ENCODE data around the gene SCYGR6. TPM values are rescaled to one million over a fixed set of nuclear protein-coding genes. Genes with fewer than 3 reads are reported as not detected.
"Not testable (repeated sequence)": the region's sequence is repeated elsewhere in the genome, so short reads cannot be mapped to it uniquely, and the experiment has no call there.

SCYGR6 gene, protein sequence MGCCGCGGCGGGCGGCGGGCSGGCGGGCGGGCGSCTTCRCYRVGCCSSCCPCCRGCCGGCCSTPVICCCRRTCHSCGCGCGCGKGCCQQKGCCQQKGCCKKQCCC
- total RNA-seq, result not detected
- long read RNA-seq, result 0 reads

- no peak for DNase-seq (ENCODE audit: low spot score)
- intact Hi-C loops (cut with DNase I), result no loop called here
Measured at GRCh38 chr2:227724394-227725039, at the start of gene SCYGR6. SCYGR6 (minus strand) TSS chr2:227724757; CDS start chr2:227724757, 0 bp downstream.

DNA sequence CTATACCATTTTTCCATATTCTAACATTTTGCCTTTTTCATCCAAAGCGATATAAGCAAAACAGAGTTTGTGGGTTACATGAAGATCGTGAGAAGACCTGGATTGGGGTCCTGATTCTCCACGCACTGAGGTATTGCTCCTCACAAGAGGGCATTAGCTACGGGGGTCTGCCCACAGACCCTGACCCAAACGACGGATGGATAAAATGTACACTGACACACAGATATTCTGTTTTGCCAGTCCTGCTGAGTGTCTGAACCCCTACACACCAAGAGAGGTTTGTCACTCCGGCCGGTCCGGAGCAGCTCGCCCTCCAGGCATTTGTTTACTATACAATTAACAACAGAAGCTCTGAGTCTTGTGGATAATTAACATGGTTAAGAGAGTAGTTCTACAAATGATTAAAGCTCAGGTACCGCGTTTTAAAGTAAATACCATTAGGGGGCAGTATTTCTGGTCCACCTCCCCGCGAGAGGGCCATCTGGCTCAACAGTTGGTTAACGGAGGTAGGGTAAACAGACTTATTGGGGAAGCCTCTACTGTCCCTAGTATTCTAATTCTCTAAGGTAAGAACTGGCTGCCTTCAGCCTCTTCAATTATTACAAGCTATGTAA lies 49.6 kb upstream of the SCYGR6 start:
- no peak for DNase-seq (ENCODE audit: low spot score)
- intact Hi-C loops (cut with DNase I), result no loop called here

DNA sequence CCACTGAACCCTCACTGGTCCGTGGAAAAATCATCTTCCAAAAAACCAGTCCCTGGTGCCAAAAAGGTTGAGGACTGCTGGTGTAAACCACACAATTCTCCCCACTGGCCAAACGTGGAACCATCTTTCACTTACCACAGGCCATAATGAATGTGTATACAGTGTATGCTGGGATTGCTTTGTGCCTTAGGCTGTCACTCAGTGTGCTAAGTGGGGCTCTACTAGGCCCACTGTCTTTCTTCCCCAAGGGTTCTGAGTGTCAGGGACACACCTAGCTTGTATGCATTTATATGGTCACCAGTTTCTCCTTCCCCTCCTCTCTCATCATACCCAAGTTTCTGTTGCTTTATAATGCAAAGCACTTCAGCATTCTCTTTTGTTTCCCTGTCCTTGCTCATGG lies 48.4 kb upstream of the SCYGR6 start:
- DNase-seq (ENCODE audit: low spot score), result no peak
- intact Hi-C loops (cut with DNase I), result no loop called here

DNA sequence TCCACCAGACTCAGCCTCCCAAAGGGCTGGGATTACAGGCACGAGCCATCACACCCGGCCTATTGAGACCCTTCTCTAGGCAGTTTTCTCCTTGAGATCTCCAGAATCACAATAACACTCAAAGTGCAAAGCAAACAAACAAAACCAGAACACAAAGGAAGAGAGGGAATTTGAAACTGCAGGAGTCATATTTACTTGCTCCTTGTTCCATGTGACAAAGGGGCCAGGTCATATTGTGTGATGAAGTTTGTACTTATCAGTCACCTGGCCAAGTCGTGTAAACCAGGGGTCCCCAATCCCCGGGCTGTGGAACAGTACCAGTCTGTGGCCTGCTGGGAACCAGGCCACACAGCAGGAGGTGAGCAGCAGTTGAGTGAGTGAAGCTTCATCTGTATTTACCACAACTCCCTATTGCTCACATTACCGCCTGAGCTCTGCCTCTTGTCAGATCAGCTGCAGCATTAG lies 47.7 kb upstream of the SCYGR6 start:
- no peak for DNase-seq (ENCODE audit: low spot score)
- intact Hi-C loops (cut with DNase I), result no loop called here

- no peak for DNase-seq (ENCODE audit: low spot score)
- intact Hi-C loops (cut with DNase I), result loop anchor here (2.0 to 5.0 kb wide), 2 partner anchors 295 to 636 kb away; partner anchors contain the start of gene AGFG1
Measured at GRCh38 chr2:227767830-227768229, 43.3 kb upstream of the SCYGR6 start.

GRCh38 chr2:227766373-227766883 lies 41.9 kb upstream of the SCYGR6 start:
- intact Hi-C loops (cut with DNase I), result loop anchor here (1.0 to 5.0 kb wide), 4 partner anchors 108 to 634 kb away; partner anchors contain the start of gene AGFG1
- peak; percentile 82 for DNase-seq (ENCODE audit: low spot score)

DNA sequence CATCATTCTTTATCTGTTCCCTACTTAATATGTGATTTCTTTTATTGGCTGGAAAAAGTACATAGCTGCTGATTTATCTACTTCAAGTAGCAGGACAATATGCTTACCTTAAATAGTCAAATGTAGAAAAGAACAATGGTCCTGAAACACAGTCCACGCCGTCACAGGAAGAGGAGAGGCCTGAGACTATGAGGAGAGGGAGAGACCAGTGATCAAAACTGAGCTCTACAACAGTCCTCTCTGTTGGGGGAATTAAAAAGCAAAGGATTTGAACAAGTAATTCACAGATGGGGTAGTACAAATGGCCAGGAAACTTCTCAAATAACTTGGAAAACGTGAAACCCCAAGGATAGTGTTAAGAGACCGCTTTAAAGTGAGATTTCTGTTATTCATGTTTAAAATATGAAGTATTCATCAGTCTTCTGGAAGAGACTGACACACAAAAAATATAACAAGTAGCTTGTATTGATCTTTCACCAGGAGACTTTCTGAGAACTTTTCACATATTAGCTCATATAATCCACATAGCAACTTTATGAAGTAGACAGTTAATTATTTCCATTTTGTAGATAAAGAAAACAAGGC lies 41.3 kb upstream of the SCYGR6 start:
- no peak for DNase-seq (ENCODE audit: low spot score)
- intact Hi-C loops (cut with DNase I), result loop anchor here (1.0 to 5.0 kb wide), 4 partner anchors 108 to 634 kb away; partner anchors contain the start of gene AGFG1

DNA sequence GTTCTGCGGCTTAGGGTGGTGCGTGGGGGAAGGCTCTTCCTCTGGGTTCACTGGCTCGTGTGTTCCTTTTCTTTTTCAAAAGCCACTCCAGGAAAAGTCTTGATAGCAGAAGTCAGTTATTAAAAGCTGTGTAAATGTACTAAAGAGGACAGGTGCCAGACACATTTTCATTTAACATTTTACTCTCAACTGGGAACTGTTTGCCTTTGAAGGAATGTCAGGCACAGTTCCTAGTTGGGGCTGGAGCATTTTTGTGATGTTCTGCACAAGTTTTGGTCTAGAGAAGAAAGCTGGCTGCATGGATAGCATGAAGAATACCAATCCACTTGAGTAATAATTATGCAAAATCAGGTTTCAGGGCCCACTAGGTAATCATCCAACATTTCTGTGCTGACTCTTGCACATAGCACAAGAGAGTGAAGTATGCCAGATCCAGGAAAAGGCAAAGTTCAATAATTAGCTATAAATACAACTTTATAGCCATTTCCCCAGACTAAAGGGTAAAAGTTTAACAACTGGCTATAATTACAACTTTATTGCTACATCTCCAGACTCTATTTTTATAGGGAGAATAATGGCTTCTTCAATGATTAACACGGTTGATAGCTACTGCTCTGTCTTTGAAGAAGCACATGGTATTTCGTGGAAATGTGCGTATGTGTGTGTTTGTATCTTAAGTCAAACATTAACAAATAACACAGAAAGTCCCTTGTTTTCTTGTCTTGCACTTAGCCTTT lies 37.4 kb upstream of the SCYGR6 start:
- DNase-seq (ENCODE audit: low spot score), result no peak
- intact Hi-C loops (cut with DNase I), result no loop called here

- intact Hi-C loops (cut with DNase I), result no loop called here
Measured at GRCh38 chr2:227759411-227760118, 35.0 kb upstream of the SCYGR6 start.

GRCh38 chr2:227756261-227756660 lies 31.7 kb upstream of the SCYGR6 start:
- DNase-seq (ENCODE audit: low spot score); intact Hi-C loops (cut with DNase I): not testable (repeated sequence)

More at GRCh38 chr2:227759411-227760118, 35.0 kb upstream of the SCYGR6 start:
- no peak for DNase-seq (ENCODE audit: low spot score)

GRCh38 chr2:227748079-227748478 lies 23.5 kb upstream of the SCYGR6 start:
- DNase-seq (ENCODE audit: low spot score), result no peak
- intact Hi-C loops (cut with DNase I), result no loop called here

GRCh38 chr2:227745594-227745993 lies 21.0 kb upstream of the SCYGR6 start, which contains the start of gene SCYGR8:
SCYGR8 (plus strand) TSS chr2:227745894; CDS start chr2:227745894, 0 bp downstream.
- no peak for DNase-seq (ENCODE audit: low spot score)
- intact Hi-C loops (cut with DNase I), result no loop called here

DNA sequence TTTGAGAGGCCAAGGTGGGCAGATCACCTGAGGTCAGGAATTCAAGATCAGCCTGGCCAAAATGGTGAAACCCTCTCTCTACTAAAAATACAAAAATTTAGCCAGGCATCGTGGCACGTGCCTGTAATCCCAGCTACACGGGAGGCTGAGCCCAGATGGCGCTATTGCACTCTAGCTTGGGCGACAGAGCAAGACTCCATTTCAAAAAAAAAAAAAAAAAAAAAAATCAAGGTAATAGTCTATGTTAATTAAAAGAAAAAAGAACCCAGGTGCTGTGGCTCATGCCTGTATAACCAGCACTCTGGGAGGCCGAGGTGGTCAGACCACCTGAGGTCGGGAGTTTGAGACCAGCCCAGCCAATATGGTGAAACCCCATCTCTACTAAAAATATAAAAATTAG lies 16.1 kb upstream of the SCYGR6 start:
- intact Hi-C loops (cut with DNase I), result not testable (repeated sequence)

GRCh38 chr2:227739351-227739750 lies 14.8 kb upstream of the SCYGR6 start:
- intact Hi-C loops (cut with DNase I), result no loop called here
- DNase-seq (ENCODE audit: low spot score), result no peak

More for the DNA sequence above, 16.1 kb upstream of the SCYGR6 start:
- not testable (repeated sequence) for DNase-seq (ENCODE audit: low spot score)

GRCh38 chr2:227728035-227728434 lies 3.5 kb upstream of the SCYGR6 start, which contains the start of gene SCYGR7:
SCYGR7 (plus strand) TSS chr2:227728335; CDS start chr2:227728335, 0 bp downstream.
- no peak for DNase-seq (ENCODE audit: low spot score)
- intact Hi-C loops (cut with DNase I), result no loop called here

GRCh38 chr2:227722821-227723220 lies 1.7 kb downstream of the SCYGR6 start:
- intact Hi-C loops (cut with DNase I); DNase-seq (ENCODE audit: low spot score): not testable (repeated sequence)

DNA sequence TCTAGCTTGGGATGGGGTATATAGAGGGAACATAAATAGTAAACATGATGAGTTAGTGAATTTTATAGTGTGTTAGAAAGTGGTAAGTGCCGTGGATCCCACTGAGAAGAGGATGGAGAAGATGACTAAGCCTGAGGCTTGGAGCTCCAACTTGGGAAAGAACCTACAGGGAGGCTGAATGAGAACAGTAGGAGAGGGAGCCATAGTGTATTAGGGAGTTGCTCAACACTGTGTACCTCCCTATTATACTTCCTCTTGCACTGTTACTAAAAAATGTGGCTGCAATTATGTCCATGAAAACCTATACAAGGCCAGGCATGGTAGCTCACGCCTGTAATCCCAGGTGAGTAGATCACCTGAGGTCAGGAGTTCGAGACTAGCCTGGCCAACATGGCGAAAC lies 3.9 kb downstream of the SCYGR6 start:
- intact Hi-C loops (cut with DNase I), result no loop called here

GRCh38 chr2:227719641-227720040 lies 4.9 kb downstream of the SCYGR6 start:
- intact Hi-C loops (cut with DNase I), result no loop called here
- no peak for DNase-seq (ENCODE audit: low spot score)

More for the DNA sequence above, 3.9 kb downstream of the SCYGR6 start:
- no peak for DNase-seq (ENCODE audit: low spot score)
